ENCODE measurements around the gene NEMP1. TPM values are rescaled to one million over a fixed set of nuclear protein-coding genes. Genes with fewer than 3 reads are reported as not detected.
A peak's percentile ranks its signal among the peaks of the same experiment; 100 is the strongest.

The NEMP1 gene
- total RNA-seq, 1 donor from 2014 or later, result 19.7 TPM

- no peak for DNase-seq (ENCODE audit: low spot score in 2 of 2, unreplicated experiment in 2 of 2)
- peaks cover 6% of the 10 kb centered on the region for H3K36me3 Mint-ChIP-seq
- H3K4me3 Mint-ChIP-seq, result no peak overlapping the region
- no peaks in the 10 kb centered on the region for H3K27me3 Mint-ChIP-seq (ENCODE audit: low read depth)
- peaks cover 12% of the 10 kb centered on the region for H3K4me1 Mint-ChIP-seq
- H3K27ac Mint-ChIP-seq, result peak overlapping the region; percentile 84
- H3K9me3 Mint-ChIP-seq, result no peaks in the 10 kb centered on the region
- TF ChIP-seq CTCF (IDR thresholded peaks at IDR 0.05; ENCODE audit: unreplicated experiment), result no peak
Measured at GRCh38 chr12:57072661-57073060, 5.9 kb downstream of the NEMP1 start.

GRCh38 chr12:57069523-57069922 lies 9.1 kb downstream of the NEMP1 start:
- Mint-ChIP-seq H3K4me3 (no peak overlapping the region), H3K36me3 (peaks cover 13% of the 10 kb centered on the region), H3K4me1 (peaks cover 8% of the 10 kb centered on the region), H3K27ac (peak overlapping the region; percentile 92), H3K27me3 (ENCODE audit: low read depth) (no peaks in the 10 kb centered on the region), H3K9me3 (no peaks in the 10 kb centered on the region)
- peak in 1 of 2 experiments; percentile 53 for DNase-seq (ENCODE audit: low spot score in 2 of 2, unreplicated experiment in 2 of 2)
- peak; percentile 87 for TF ChIP-seq CTCF (IDR thresholded peaks at IDR 0.05; ENCODE audit: unreplicated experiment)

- no peak for DNase-seq (ENCODE audit: low spot score in 2 of 2, unreplicated experiment in 2 of 2)
- Mint-ChIP-seq H3K36me3 (peaks cover 13% of the 10 kb centered on the region), H3K9me3 (no peaks in the 10 kb centered on the region), H3K27ac (no peak overlapping the region), H3K27me3 (ENCODE audit: low read depth) (no peaks in the 10 kb centered on the region), H3K4me3 (no peak overlapping the region), H3K4me1 (peaks cover 7% of the 10 kb centered on the region)
- TF ChIP-seq CTCF (IDR thresholded peaks at IDR 0.05; ENCODE audit: unreplicated experiment), result no peak
Measured at GRCh38 chr12:57066245-57066644, 12.3 kb downstream of the NEMP1 start.

GRCh38 chr12:57063991-57064685 lies 14.5 kb downstream of the NEMP1 start:
- no peaks in the 10 kb centered on the region for H3K4me1 Mint-ChIP-seq
- H3K27ac Mint-ChIP-seq, result no peak overlapping the region
- no peak for DNase-seq (ENCODE audit: low spot score in 2 of 2, unreplicated experiment in 2 of 2)
- peaks cover 15% of the 10 kb centered on the region for H3K36me3 Mint-ChIP-seq
- no peak for TF ChIP-seq CTCF (IDR thresholded peaks at IDR 0.05; ENCODE audit: unreplicated experiment)
- H3K27me3 Mint-ChIP-seq (ENCODE audit: low read depth), result no peaks in the 10 kb centered on the region
- H3K9me3 Mint-ChIP-seq, result no peaks in the 10 kb centered on the region
- no peak overlapping the region for H3K4me3 Mint-ChIP-seq

- H3K27ac Mint-ChIP-seq, result no peak overlapping the region
- no peak for DNase-seq (ENCODE audit: low spot score in 2 of 2, unreplicated experiment in 2 of 2)
- H3K9me3 Mint-ChIP-seq, result peaks cover 4% of the 10 kb centered on the region
- peaks cover 11% of the 10 kb centered on the region for H3K36me3 Mint-ChIP-seq
- TF ChIP-seq CTCF (IDR thresholded peaks at IDR 0.05; ENCODE audit: unreplicated experiment), result no peak
- H3K27me3 Mint-ChIP-seq (ENCODE audit: low read depth), result no peaks in the 10 kb centered on the region
- no peak overlapping the region for H3K4me3 Mint-ChIP-seq
- no peaks in the 10 kb centered on the region for H3K4me1 Mint-ChIP-seq
Measured at GRCh38 chr12:57058454-57058853, 20.1 kb downstream of the NEMP1 start.

Measured in mesothelial cell of epicardium (in vitro differentiated cells).